HepG2 (cell line): Measurements from ENCODE around the gene CNDP1. TPM values are rescaled to one million over a fixed set of nuclear protein-coding genes. Genes with fewer than 3 reads are reported as not detected.

Source experiments
- ATAC-seq: fragments of 200-7000 bp; cut with Tn5 transposase; 3 replicates; pipeline ENCODE4 v1.9.1; 2020; ENCODE audit warnings: mild to moderate bottlenecking, moderate library complexity
- BruUV-seq: library from RNA; stranded (reverse); fragments of 400-500 nt; replicated peaks from 2 replicates; lab custom pipeline; 2021; lab: Mats Ljungman, UMichigan
- CTCF ChIA-PET: fragments of 300-600 bp; formaldehyde crosslinking; extraction: SDS; loops from one replicate; lab custom pipeline; 2021; ENCODE audit warnings: low total read pairs, inconsistent platforms, low intra/inter-chr PET ratio; lab: Yijun Ruan, JAX
- POLR2A ChIA-PET: fragments of 350-600 bp; sonication (Branson Sonifier 250); formaldehyde crosslinking; loops from one replicate; lab custom pipeline; 2020; ENCODE audit warnings: antibody characterized with exemption, inconsistent platforms; lab: Yijun Ruan, JAX
- DNase-seq: peaks from one replicate; pipeline ENCODE4 v3.0.0-alpha.2; 2015; ENCODE audit warnings: low spot score
- FAIRE-seq: peaks from 3 replicates; lab custom pipeline; 2011; peaks lifted over from hg19 to GRCh38; lab: Jason Lieb, UNC
- H2AFZ ChIP-seq: one replicate; pipeline ENCODE4 v1.6.1; 2011; ENCODE audit warnings: low read length, inconsistent platforms
- H3K27ac ChIP-seq: fragments of 300-600 bp; 3 replicates; pipeline ENCODE4 v1.8.0; 2011; ENCODE audit warnings: mixed run types, mild to moderate bottlenecking, mixed read lengths, low read length, inconsistent platforms; ENCODE audit not compliant: insufficient read depth; ENCODE audit errors: extremely low read length
- H3K27me3 ChIP-seq, 2 experiments: fragments of 200-600 bp in 1 of 2; 2 replicates in 1 of 2; 3 replicates in 1 of 2; pipeline versions ENCODE4 v1.6.0 to v1.8.0; 2011; ENCODE audit warnings: low read length in 2 of 2, mild to moderate bottlenecking in 2 of 2, moderate library complexity in 2 of 2, inconsistent platforms in 1 of 2; ENCODE audit not compliant: insufficient read depth in 2 of 2, control insufficient read depth in 1 of 2
- H3K36me3 ChIP-seq, 2 experiments: fragments of 200-600 bp in 1 of 2; replicated peaks in 1 of 2; 2 replicates in 1 of 2; 3 replicates in 1 of 2; pipeline versions ENCODE4 v1.5.1 to v1.8.0; 2011; ENCODE audit warnings: low read length in 2 of 2, inconsistent platforms in 1 of 2; ENCODE audit not compliant: insufficient read depth in 2 of 2, control insufficient read depth in 1 of 2
- H3K4me1 ChIP-seq: 2 replicates; pipeline ENCODE4 v1.5.1; 2012; ENCODE audit warnings: low read length, inconsistent platforms; ENCODE audit not compliant: insufficient read depth
- H3K4me2 ChIP-seq: 2 replicates; pipeline ENCODE4 v1.6.0; 2011; ENCODE audit warnings: low read depth, low read length, inconsistent platforms
- H3K4me3 ChIP-seq, 3 experiments: fragments of 200-600 bp in 1 of 3; sonication (generic), shearing (Covaris generic) in 1 of 3; replicated peaks in 1 of 3; 2 replicates each; pipeline ENCODE4 v1.5.1; 2011 to 2016; ENCODE audit warnings: low read length in 3 of 3, inconsistent platforms in 2 of 3, low read depth in 2 of 3, mild to moderate bottlenecking in 2 of 3, control low read depth in 1 of 3, mixed read lengths in 1 of 3; ENCODE audit not compliant: insufficient read depth in 1 of 3
- H3K79me2 ChIP-seq: one replicate; pipeline ENCODE4 v1.6.1; 2011; ENCODE audit warnings: low read length, inconsistent platforms; ENCODE audit not compliant: insufficient read depth
- H3K9ac ChIP-seq: 2 replicates; pipeline ENCODE4 v1.6.0; 2011; ENCODE audit warnings: mild to moderate bottlenecking, low read depth, low read length, inconsistent platforms; ENCODE audit not compliant: insufficient read depth
- H3K9me3 ChIP-seq: 2 replicates; pipeline ENCODE4 v1.5.1; 2012; ENCODE audit warnings: mild to moderate bottlenecking, low read length
- H4K20me1 ChIP-seq: 2 replicates; pipeline ENCODE4 v1.6.0; 2011; ENCODE audit warnings: inconsistent platforms, mild to moderate bottlenecking, low read length, moderate library complexity; ENCODE audit not compliant: insufficient read depth
- AHR ChIP-seq: IDR thresholded peaks from 2 replicates; pipeline ENCODE4 v1.6.1; 2018; ENCODE audit warnings: missing genetic modification reagents, missing compliant biosample characterization
- ARNT ChIP-seq: fragments of 450-650 bp; IDR thresholded peaks from 2 replicates; pipeline ENCODE4 v1.6.1; 2017
- E2F2 ChIP-seq: sonication (generic); formaldehyde crosslinking; IDR thresholded peaks from 2 replicates; pipeline ENCODE4 v1.4.0; 2020; ENCODE audit warnings: missing genetic modification reagents, borderline replicate concordance
- KIAA2018 ChIP-seq: sonication (generic); formaldehyde crosslinking; IDR thresholded peaks from 2 replicates; pipeline ENCODE4 v1.5.0; 2020; ENCODE audit warnings: mild to moderate bottlenecking, missing genetic modification reagents, borderline replicate concordance
- LBX2 ChIP-seq: sonication (generic); formaldehyde crosslinking; IDR thresholded peaks from 2 replicates; pipeline ENCODE4 v1.5.0; 2020; ENCODE audit warnings: missing genetic modification reagents, mild to moderate bottlenecking, borderline replicate concordance
- MTA3 ChIP-seq: sonication (generic); formaldehyde crosslinking; IDR thresholded peaks from 2 replicates; pipeline ENCODE4 v1.4.0; 2020; ENCODE audit warnings: missing genetic modification reagents
- SP5 ChIP-seq: IDR thresholded peaks from 2 replicates; pipeline ENCODE4 v1.6.1; 2016; ENCODE audit warnings: low read depth, borderline replicate concordance
- ZFP36 ChIP-seq: fragments of 150-350 bp; IDR thresholded peaks from 2 replicates; pipeline ENCODE4 v1.6.1; 2018; ENCODE audit warnings: borderline replicate concordance, low read length, low read depth; ENCODE audit not compliant: partially characterized antibody
- ZNF33B ChIP-seq: sonication (generic); formaldehyde crosslinking; IDR thresholded peaks from 2 replicates; pipeline ENCODE4 v1.5.1; 2020; ENCODE audit warnings: mild to moderate bottlenecking, missing genetic modification reagents
- ZNF670 ChIP-seq: sonication (generic); formaldehyde crosslinking; IDR thresholded peaks from 2 replicates; pipeline ENCODE4 v1.8.0; 2022; ENCODE audit warnings: mild to moderate bottlenecking, missing genetic modification reagents, borderline replicate concordance
- WGBS: methylation state at CpG from one replicate; pipeline ENCODE4 v1.1.6; 2017; ENCODE audit warnings: low lambda C conversion rate; 5-methylcytosine and 5-hydroxymethylcytosine counted together
- in situ Hi-C: cut with HindIII; loops from 2 replicates; pipeline ENCODE4 v1.10.0; 2017; ENCODE audit warnings: low pct_unique_long_range_greater_than_20kb; ENCODE audit not compliant: extremely low pct_ligation_motif_present
- intact Hi-C: fragments of 100-400 bp; cut with micrococcal nuclease; formaldehyde crosslinking; loops from one replicate; pipeline ENCODE4 v1.10.0; 2022; ENCODE audit not compliant: unreplicated experiment
- polyA plus RNA-seq, 8 experiments: library from polyadenylated mRNA; depleted of rRNA in 3 of 8; stranded (reverse) in 7 of 8; unstranded in 1 of 8; fragments of >200 nt; fragmentation: Illumina TruSeq in 4 of 8; extraction: Trizol in 4 of 8; gene quantifications; 2 replicates each; pipeline versions ENCODE4 v1.2.1 to v1.2.3, GENCODE V29; 2011 to 2016; ENCODE audit warnings: low read depth in 4 of 8, missing spikeins in 1 of 8, mixed read lengths in 1 of 8; ENCODE audit not compliant: insufficient read depth in 1 of 8
- total RNA-seq, 5 experiments: library from RNA; depleted of rRNA; stranded (reverse); fragments of >200 nt; fragmentation: Illumina TruSeq; extraction: Trizol; gene quantifications; 2 replicates each; pipeline ENCODE4 v1.2.3, GENCODE V29; 2016; ENCODE audit warnings: low read depth in 1 of 5

CNDP1 gene
- total and polyA plus RNA-seq, 2 of the 13 experiments (the other 11 are each of a cell fraction or from before 2014, with no cell fraction given) = 0.01 TPM; not detected in 1

GRCh38 chr18:74604361-74604760, 70.1 kb downstream of the CNDP1 start:
- in situ Hi-C loops (no loop called here), intact Hi-C loops (no loop called here)
- no peak for DNase-seq
- Histone ChIP-seq H3K4me3 (no peak overlapping the region), H3K4me2 (no peak overlapping the region), H3K9me3 (no peaks in the 10 kb centered on the region), H3K79me2 (peaks cover 34% of the 10 kb centered on the region), H3K27me3 (no peaks in the 10 kb centered on the region)
- no peak for FAIRE-seq
- no TSS peak for BruUV-seq
- CTCF ChIA-PET = no interaction called here
- POLR2A ChIA-PET = no interaction called here
- TF ChIP-seq E2F2 = no peak
- TF ChIP-seq ARNT = no peak
- no peak for TF ChIP-seq ZFP36
- TF ChIP-seq, all 625 proteins: peak for 0
- peak; percentile 42; the same call in 2 of the 3 replicates for ATAC-seq
- Histone ChIP-seq H3K4me1 (peaks cover 17% of the 10 kb centered on the region), H3K9ac (no peak overlapping the region), H3K27ac (no peak overlapping the region), H2AFZ (no peak overlapping the region), H4K20me1 (no peaks in the 10 kb centered on the region), H3K36me3 (no peaks in the 10 kb centered on the region)

GRCh38 chr18:74604774-74605173, 70.5 kb downstream of the CNDP1 start:
- Histone ChIP-seq H3K27me3 (no peaks in the 10 kb centered on the region), H4K20me1 (no peaks in the 10 kb centered on the region), H3K4me1 (peaks cover 12% of the 10 kb centered on the region), H3K4me2 (no peak overlapping the region), H3K27ac (no peak overlapping the region), H3K79me2 (peaks cover 30% of the 10 kb centered on the region), H3K4me3 (no peak overlapping the region), H2AFZ (no peak overlapping the region), H3K9ac (no peak overlapping the region), H3K36me3 (no peaks in the 10 kb centered on the region), H3K9me3 (no peaks in the 10 kb centered on the region)
- intact Hi-C loops (no loop called here), in situ Hi-C loops (no loop called here)
- DNase-seq = no peak
- ATAC-seq = no peak
- WGBS = 94% methylated on average over 4 of the region's 4 CpGs
- ChIA-PET POLR2A (no interaction called here), CTCF (no interaction called here)
- FAIRE-seq = no peak
- no TSS peak for BruUV-seq
- TF ChIP-seq AHR (CRISPR knock-in tag) (no peak), KIAA2018 (CRISPR knock-in tag) (no peak), LBX2 (CRISPR knock-in tag) (no peak), MTA3 (CRISPR knock-in tag) (no peak), ZNF33B (CRISPR knock-in tag) (no peak), ZNF670 (no peak), SP5 (CRISPR knock-in tag) (no peak)
